ENCODE results near the gene NNMT.

DNA sequence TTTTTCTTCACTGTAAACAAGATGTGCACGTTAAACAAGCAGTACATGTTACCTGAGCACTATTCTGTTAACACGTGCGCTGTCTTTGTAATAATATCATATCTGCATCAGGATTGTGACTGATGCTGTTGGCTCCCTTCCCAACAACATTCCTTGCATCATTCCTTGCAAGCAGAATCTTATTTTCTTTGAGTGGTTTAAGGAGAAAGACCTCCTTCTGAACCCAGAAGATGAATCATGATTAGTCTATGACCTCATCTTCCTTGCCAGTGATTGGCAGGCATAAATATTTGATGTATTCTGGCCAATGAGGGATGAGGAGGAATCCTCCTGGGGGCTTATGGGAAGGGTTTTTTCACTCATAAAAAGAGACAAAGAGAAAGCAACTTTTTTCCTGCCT, 57.9 kb downstream of the NNMT start:
- TF ChIP-seq POLR2AphosphoS5 (IDR thresholded peaks at IDR 0.05; ENCODE audit: low read depth, low read length) = no peak
- TF ChIP-seq, protein P1, sequence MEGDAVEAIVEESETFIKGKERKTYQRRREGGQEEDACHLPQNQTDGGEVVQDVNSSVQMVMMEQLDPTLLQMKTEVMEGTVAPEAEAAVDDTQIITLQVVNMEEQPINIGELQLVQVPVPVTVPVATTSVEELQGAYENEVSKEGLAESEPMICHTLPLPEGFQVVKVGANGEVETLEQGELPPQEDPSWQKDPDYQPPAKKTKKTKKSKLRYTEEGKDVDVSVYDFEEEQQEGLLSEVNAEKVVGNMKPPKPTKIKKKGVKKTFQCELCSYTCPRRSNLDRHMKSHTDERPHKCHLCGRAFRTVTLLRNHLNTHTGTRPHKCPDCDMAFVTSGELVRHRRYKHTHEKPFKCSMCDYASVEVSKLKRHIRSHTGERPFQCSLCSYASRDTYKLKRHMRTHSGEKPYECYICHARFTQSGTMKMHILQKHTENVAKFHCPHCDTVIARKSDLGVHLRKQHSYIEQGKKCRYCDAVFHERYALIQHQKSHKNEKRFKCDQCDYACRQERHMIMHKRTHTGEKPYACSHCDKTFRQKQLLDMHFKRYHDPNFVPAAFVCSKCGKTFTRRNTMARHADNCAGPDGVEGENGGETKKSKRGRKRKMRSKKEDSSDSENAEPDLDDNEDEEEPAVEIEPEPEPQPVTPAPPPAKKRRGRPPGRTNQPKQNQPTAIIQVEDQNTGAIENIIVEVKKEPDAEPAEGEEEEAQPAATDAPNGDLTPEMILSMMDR (IDR thresholded peaks at IDR 0.05 in 2 of 3, conservative IDR thresholded peaks at IDR 0.05 in 1 of 3; ENCODE audit: borderline replicate concordance in 1 of 3, insufficient read depth in 1 of 3, low read depth in 2 of 3, low read length in 2 of 3) = no peak

All from HCT116 (cell line).